ENCODE measurements around the gene RIPPLY1.

RIPPLY1 gene

DNA sequence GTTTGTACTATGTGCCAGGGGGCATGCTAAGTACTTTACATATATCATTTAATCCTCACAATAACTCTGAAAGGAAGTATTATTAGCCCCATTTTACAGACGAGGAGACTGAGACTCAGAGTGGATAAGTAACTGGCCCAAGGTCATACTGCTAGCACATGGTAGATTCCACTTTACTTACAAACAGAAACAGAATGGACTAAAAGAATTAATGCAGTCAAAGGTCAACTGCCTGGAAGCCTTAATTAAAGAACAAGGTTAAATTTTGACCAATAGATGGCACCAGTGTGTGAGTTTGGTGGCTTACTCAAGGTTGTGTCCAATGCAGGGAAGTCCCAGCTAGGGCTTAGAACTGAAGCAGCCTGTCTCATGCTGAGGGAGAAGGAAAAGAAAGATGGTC lies 4.7 kb downstream of the RIPPLY1 start:
- DNase-seq (peak; percentile 9), ATAC-seq (ENCODE audit: insufficient read depth, low read depth) (peak; percentile 76)
- Histone ChIP-seq H3K36me3 (ENCODE audit: insufficient read depth, low read length) (no peaks in the 10 kb centered on the region), H3K9ac (ENCODE audit: low read depth, low read length) (no peak overlapping the region), H4K20me1 (ENCODE audit: insufficient read depth, low read length) (no peaks in the 10 kb centered on the region), H3K27me3 (ENCODE audit: insufficient read depth, low read length, poor library complexity) (no peaks in the 10 kb centered on the region), H3K27ac (ENCODE audit: low read length) (no peak overlapping the region), H2AFZ (ENCODE audit: low read depth, low read length) (no peak overlapping the region), H3K4me3 (ENCODE audit: low read depth in 1 of 2, low read length in 2 of 2) (no peak overlapping the region), H3K4me1 (ENCODE audit: insufficient read depth, low read length) (no peaks in the 10 kb centered on the region), H3K4me2 (ENCODE audit: insufficient read depth, low read length) (no peak overlapping the region), H3K79me2 (ENCODE audit: insufficient read depth, low read length) (no peaks in the 10 kb centered on the region), H3K9me3 (ENCODE audit: insufficient read depth, low read length, severe bottlenecking) (no peaks in the 10 kb centered on the region)
- TF ChIP-seq EZH2 (IDR thresholded peaks at IDR 0.05; ENCODE audit: borderline replicate concordance, low read depth, low read length, severe bottlenecking) = no peak
- TF ChIP-seq, protein P1, sequence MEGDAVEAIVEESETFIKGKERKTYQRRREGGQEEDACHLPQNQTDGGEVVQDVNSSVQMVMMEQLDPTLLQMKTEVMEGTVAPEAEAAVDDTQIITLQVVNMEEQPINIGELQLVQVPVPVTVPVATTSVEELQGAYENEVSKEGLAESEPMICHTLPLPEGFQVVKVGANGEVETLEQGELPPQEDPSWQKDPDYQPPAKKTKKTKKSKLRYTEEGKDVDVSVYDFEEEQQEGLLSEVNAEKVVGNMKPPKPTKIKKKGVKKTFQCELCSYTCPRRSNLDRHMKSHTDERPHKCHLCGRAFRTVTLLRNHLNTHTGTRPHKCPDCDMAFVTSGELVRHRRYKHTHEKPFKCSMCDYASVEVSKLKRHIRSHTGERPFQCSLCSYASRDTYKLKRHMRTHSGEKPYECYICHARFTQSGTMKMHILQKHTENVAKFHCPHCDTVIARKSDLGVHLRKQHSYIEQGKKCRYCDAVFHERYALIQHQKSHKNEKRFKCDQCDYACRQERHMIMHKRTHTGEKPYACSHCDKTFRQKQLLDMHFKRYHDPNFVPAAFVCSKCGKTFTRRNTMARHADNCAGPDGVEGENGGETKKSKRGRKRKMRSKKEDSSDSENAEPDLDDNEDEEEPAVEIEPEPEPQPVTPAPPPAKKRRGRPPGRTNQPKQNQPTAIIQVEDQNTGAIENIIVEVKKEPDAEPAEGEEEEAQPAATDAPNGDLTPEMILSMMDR (IDR thresholded peaks at IDR 0.05; ENCODE audit: borderline replicate concordance, extremely low read depth, low read length, poor library complexity, severe bottlenecking) = peak; percentile 56

DNA sequence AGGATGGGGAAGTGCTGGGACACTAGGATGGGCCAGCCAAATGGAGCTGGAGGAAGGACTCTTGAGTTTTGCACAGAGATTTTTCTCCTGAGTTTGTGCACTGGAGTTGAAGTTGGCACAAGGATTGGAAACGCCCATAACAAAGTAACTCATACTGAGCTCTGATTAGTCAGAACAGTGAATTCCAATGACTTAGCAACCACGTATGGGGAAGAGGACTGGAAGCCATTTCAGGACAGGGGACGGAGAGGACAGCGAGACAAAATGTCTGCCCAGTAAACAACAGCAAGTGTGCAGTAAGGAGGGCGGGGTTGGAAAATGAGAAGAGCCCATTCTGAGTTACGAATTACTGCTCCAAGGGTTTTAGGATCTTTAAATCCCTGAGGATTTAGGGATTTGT lies 5.9 kb downstream of the RIPPLY1 start:
- Histone ChIP-seq H2AFZ (ENCODE audit: low read depth, low read length) (no peak overlapping the region), H3K9ac (ENCODE audit: low read depth, low read length) (no peak overlapping the region), H3K4me3 (ENCODE audit: low read depth in 1 of 2, low read length in 2 of 2) (no peak overlapping the region), H3K27ac (ENCODE audit: low read length) (no peak overlapping the region), H3K27me3 (ENCODE audit: insufficient read depth, low read length, poor library complexity) (no peaks in the 10 kb centered on the region), H3K9me3 (ENCODE audit: insufficient read depth, low read length, severe bottlenecking) (no peaks in the 10 kb centered on the region), H3K4me1 (ENCODE audit: insufficient read depth, low read length) (no peaks in the 10 kb centered on the region), H4K20me1 (ENCODE audit: insufficient read depth, low read length) (no peaks in the 10 kb centered on the region), H3K79me2 (ENCODE audit: insufficient read depth, low read length) (no peaks in the 10 kb centered on the region), H3K36me3 (ENCODE audit: insufficient read depth, low read length) (no peaks in the 10 kb centered on the region), H3K4me2 (ENCODE audit: insufficient read depth, low read length) (no peak overlapping the region)
- DNase-seq (no peak), ATAC-seq (ENCODE audit: insufficient read depth, low read depth) (no peak)
- TF ChIP-seq, protein P1 (IDR thresholded peaks at IDR 0.05; ENCODE audit: borderline replicate concordance, extremely low read depth, low read length, poor library complexity, severe bottlenecking) = no peak
- no peak for TF ChIP-seq EZH2 (IDR thresholded peaks at IDR 0.05; ENCODE audit: borderline replicate concordance, low read depth, low read length, severe bottlenecking)

DNA sequence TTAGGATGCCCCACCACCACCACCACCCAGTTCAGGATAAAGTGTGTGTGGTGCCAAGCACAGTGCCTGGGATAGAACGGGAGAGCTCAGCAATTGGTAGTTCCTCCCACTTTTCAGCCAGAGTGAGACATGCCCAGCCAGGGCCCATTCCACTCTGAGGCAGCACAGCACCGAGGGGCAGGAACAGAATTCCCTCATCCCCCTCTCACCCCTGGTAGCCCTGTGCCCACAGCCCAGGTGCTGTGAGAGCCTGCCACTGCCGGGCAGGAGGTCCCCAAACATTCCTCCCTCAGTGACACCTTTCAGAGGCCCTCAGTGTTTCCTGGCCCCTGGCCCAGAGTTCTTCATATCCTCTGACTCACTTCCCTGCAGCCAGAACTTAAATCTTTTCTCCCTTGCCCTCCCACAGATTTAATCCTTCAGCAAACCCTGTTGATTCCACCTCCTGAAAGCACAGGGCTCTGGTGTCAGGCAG lies 8.1 kb downstream of the RIPPLY1 start:
- Histone ChIP-seq H3K27ac (ENCODE audit: low read length) (no peak overlapping the region), H3K27me3 (ENCODE audit: insufficient read depth, low read length, poor library complexity) (no peaks in the 10 kb centered on the region), H3K4me1 (ENCODE audit: insufficient read depth, low read length) (no peaks in the 10 kb centered on the region), H4K20me1 (ENCODE audit: insufficient read depth, low read length) (no peaks in the 10 kb centered on the region), H3K4me3 (ENCODE audit: low read depth in 1 of 2, low read length in 2 of 2) (no peak overlapping the region), H3K79me2 (ENCODE audit: insufficient read depth, low read length) (no peaks in the 10 kb centered on the region), H3K4me2 (ENCODE audit: insufficient read depth, low read length) (no peak overlapping the region), H3K9ac (ENCODE audit: low read depth, low read length) (no peak overlapping the region), H2AFZ (ENCODE audit: low read depth, low read length) (no peak overlapping the region), H3K36me3 (ENCODE audit: insufficient read depth, low read length) (no peaks in the 10 kb centered on the region), H3K9me3 (ENCODE audit: insufficient read depth, low read length, severe bottlenecking) (no peaks in the 10 kb centered on the region)
- no peak for ATAC-seq (ENCODE audit: insufficient read depth, low read depth)
- no peak for DNase-seq
- no peak for TF ChIP-seq EZH2 (IDR thresholded peaks at IDR 0.05; ENCODE audit: borderline replicate concordance, low read depth, low read length, severe bottlenecking)
- TF ChIP-seq, protein P1 (IDR thresholded peaks at IDR 0.05; ENCODE audit: borderline replicate concordance, extremely low read depth, low read length, poor library complexity, severe bottlenecking) = no peak
